HL-60 (cell line): ENCODE measurements around the gene OR2A42.
"Not testable (repeated sequence)": the region's sequence is repeated elsewhere in the genome, so short reads cannot be mapped to it uniquely, and the experiment has no call there.

Experiments
- CTCF ChIP-seq: IDR thresholded peaks from one replicate; pipeline ENCODE4 v1.5.1; 2011; ENCODE audit warnings: low read length, control low read depth, inconsistent platforms; ENCODE audit not compliant: insufficient read depth
- GABPA ChIP-seq: IDR thresholded peaks from 2 replicates; pipeline ENCODE4 v1.6.1; 2012; ENCODE audit warnings: low read depth
- POLR2AphosphoS5 ChIP-seq: IDR thresholded peaks from 2 replicates; pipeline ENCODE4 v1.6.1; 2012; ENCODE audit warnings: low read depth
- REST ChIP-seq: IDR thresholded peaks from 2 replicates; pipeline ENCODE4 v1.6.1; 2012; ENCODE audit warnings: low read depth; ENCODE audit not compliant: insufficient replicate concordance
- SPI1 ChIP-seq: IDR thresholded peaks from 2 replicates; pipeline ENCODE4 v1.6.1; 2012; ENCODE audit warnings: low read depth, mild to moderate bottlenecking, borderline replicate concordance

GRCh38 chr7:144179165-144179479 is 60.3 kb downstream of the OR2A42 start:
- TF ChIP-seq CTCF, REST, GABPA, POLR2AphosphoS5, SPI1: not testable (repeated sequence)
